CD1c-positive myeloid dendritic cell (primary cell): ENCODE results near the gene SATB2.

ENCODE experiments used
- DNase-seq: peaks from one replicate; pipeline ENCODE4 v3.0.0-alpha.2; 2016; ENCODE audit errors: extremely low spot score

The SATB2 gene

DNA sequence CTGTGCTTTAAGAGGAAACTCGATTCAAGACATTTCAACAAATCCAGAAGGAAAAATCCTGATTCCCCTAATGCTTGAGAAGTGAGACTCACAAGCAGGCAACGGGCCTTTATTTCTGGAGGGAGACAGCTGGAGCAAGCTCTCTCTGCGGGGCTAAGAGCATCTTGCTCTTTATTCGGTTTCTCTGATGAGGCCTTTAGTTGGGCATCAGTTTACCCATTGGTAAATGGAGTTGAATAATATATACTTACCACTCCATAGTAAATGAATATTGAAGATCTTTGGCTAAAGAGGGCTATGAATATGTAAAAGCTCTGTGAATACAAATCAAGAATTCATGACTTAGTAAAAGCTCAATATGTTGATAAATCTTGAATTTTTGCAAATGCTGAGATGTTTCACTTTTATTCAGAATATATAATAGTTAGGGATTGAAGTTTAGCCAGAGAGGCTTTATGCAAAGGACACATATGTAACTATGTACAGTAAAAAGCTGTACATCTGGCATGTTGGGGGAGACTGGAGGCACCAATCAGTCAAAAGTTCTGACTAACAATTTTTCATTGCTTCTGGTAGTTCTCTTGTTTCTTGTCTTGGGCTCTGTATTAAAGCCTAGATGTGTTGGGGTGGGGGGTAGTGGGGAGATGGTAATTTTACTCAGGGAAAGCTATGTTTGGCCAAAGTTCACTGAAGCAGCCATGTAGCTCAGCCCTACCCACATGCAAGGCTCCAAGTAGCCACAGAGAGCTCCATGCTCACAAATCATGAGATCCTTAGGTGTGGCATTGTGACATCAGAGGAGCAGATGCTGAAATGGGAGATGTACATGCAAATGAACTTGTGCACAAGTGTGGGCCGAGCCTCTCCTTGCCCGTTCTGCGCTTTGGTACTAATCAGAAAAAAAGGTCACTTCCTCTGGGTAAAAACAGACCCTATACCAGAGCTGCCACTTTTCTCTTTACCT, 200.2 kb downstream of the SATB2 start:
- DNase-seq: no peak

DNA sequence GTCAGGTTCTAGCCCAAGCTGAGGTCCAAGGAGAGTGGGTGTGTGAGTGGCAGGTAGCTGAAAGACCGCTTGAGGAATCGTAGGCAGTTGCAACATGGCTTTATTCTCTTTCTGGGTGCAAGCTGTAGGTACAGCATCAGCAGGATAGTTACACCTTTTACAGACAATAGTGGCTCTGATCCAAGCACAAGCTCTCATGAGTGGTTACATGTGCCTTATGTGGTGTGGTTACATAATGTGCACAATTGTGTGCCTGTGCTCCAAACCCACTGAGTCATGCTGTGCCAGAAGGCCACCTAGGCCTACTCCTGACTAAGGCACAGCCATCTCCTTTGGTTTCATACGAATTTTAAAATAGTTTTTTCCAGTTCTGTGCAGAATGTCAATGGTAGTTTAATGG, 227.6 kb downstream of the SATB2 start:
- DNase-seq: no peak

DNA sequence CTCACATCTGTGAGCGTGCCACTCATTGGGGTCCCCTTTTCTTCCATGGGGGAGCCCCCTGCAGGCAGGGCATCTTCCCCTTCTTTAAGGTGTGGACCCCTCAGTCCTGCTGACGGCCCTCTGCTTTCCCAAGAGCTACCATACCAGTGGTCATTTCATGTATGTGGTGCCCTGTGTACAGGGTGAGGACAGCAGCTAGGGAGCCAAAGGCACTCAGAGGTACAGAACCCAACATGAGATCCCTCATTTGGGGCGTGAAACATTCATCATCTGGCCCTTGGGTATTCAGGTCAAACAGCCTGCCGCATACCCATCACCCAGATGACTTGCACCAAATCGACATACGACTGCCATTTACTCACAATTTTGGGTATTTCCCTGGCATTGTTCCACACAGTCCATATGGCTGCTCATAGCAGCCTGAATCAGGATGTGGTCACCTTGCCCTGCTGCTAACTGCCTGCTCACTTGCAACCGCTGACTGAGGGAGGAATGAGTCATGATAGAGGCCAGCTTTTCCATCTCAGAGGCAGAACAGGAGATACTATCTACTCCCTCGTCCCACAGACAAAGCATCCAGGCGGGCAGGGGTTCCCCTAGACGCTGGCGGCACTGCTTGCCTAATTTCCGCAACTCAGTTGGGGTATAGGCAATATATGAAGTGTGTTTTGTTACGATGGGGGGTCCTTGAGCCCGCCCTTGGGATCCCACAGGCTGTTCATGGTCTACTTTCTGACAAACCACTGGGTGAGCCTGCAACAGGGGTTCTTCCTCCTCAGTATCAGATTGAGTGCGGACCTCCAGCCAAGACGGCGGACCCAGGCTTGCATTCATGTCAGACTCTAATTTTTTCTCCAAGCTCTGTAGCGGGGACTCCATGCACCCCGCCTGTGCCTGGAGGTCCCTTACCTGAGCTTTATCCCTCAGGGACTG, 228.6 kb downstream of the SATB2 start:
- no peak for DNase-seq

DNA sequence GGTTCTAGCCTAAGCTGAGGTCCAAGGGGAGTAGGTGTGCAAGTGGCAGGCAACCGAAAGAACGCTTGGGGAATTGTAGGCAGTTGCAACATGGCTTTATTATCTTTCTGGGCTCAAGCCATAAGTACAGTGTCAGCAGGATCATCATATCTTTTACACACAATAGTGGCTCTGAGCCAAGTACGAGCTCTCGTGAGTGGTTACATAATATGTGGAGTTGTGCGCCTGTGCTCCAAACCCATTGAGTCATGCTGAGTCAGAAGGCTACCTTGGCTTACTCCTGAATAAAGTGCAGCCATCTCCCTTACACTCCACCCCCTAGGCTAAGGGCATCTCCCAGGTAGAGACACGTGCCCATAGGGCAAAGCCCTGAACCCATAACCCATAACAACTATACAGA, 233.9 kb downstream of the SATB2 start:
- DNase-seq: no peak

DNA sequence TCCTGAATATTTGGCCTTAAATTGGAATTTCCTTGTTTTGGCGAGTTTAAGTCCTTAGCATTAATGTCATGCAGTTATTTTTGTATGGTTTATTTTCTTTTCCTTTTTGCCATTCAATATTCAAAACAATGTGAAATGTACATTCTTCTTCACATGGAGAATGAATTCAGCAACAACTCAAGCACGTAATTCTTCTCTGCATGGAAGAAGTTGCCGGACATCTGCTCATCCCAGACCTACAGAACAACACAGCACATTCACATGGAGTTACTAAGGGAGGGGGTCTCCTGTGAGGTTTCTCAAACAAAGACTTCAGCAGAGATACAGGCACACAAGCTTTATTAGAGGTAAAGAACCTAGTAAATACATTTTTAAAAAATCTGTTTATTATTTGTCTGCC, 236.8 kb downstream of the SATB2 start:
- no peak for DNase-seq

DNA sequence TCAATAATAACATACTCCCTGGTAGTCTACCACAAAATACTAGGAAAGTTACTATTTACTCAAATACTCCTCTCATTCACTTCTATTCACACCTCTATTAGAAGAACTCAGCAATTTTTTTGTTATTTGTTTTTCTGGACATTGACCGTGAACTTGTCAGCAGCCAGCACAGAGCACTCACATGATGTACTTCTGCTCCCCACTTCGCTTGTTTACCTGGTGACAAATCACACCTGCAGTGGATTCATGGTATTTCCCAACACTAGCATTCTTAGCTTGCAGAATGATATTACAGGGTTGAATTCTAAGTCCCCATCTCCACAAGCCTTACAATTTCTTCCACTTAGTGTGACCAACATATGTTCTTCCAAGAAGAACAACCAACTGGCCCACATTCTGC, 238.2 kb downstream of the SATB2 start:
- DNase-seq: no peak
